Progenitor cell of endocrine pancreas (in vitro differentiated cells): ENCODE measurements around the gene ARHGEF10L. TPM values are rescaled to one million over a fixed set of nuclear protein-coding genes. Genes with fewer than 3 reads are reported as not detected.
"Not testable (repeated sequence)": the region's sequence is repeated elsewhere in the genome, so short reads cannot be mapped to it uniquely, and the experiment has no call there.

Experiments used
- DNase-seq: peaks from one replicate; pipeline ENCODE4 v3.0.0; 2021; ENCODE audit warnings: low spot score; ENCODE audit not compliant: unreplicated experiment
- H3K27ac Mint-ChIP-seq: 2 replicates; pipeline ENCODE4 v1.8.0; 2021; ENCODE audit warnings: mild to moderate bottlenecking, moderate library complexity, mixed read lengths
- H3K27me3 Mint-ChIP-seq: 2 replicates; pipeline ENCODE4 v1.8.0; 2021; ENCODE audit warnings: mixed read lengths
- H3K36me3 Mint-ChIP-seq: 2 replicates; pipeline ENCODE4 v1.8.0; 2022; ENCODE audit warnings: mixed read lengths; ENCODE audit not compliant: insufficient read depth
- H3K4me1 Mint-ChIP-seq: 2 replicates; pipeline ENCODE4 v1.8.0; 2021; ENCODE audit warnings: low read depth, mixed read lengths
- H3K4me3 Mint-ChIP-seq: 2 replicates; pipeline ENCODE4 v1.8.0; 2021; ENCODE audit warnings: low read depth, mild to moderate bottlenecking, moderate library complexity, mixed read lengths
- H3K9me3 Mint-ChIP-seq: 2 replicates; pipeline ENCODE4 v1.8.0; 2021; ENCODE audit warnings: low read depth, mixed read lengths
- CTCF ChIP-seq: fragments of 200-600 bp; sonication (generic); IDR thresholded peaks from one replicate; pipeline ENCODE4 v1.5.0; 2021; ENCODE audit warnings: antibody characterized with exemption, mild to moderate bottlenecking; ENCODE audit not compliant: unreplicated experiment
- long read RNA-seq: library from polyadenylated mRNA; unstranded; transcript quantifications from one replicate; pipeline ENCODE4 v2.0.0, GENCODE V29; 2020
- total RNA-seq: library from RNA; stranded (reverse); gene quantifications from 2 replicates; pipeline ENCODE4 v1.2.1, GENCODE V29; 2021

The ARHGEF10L gene, protein sequence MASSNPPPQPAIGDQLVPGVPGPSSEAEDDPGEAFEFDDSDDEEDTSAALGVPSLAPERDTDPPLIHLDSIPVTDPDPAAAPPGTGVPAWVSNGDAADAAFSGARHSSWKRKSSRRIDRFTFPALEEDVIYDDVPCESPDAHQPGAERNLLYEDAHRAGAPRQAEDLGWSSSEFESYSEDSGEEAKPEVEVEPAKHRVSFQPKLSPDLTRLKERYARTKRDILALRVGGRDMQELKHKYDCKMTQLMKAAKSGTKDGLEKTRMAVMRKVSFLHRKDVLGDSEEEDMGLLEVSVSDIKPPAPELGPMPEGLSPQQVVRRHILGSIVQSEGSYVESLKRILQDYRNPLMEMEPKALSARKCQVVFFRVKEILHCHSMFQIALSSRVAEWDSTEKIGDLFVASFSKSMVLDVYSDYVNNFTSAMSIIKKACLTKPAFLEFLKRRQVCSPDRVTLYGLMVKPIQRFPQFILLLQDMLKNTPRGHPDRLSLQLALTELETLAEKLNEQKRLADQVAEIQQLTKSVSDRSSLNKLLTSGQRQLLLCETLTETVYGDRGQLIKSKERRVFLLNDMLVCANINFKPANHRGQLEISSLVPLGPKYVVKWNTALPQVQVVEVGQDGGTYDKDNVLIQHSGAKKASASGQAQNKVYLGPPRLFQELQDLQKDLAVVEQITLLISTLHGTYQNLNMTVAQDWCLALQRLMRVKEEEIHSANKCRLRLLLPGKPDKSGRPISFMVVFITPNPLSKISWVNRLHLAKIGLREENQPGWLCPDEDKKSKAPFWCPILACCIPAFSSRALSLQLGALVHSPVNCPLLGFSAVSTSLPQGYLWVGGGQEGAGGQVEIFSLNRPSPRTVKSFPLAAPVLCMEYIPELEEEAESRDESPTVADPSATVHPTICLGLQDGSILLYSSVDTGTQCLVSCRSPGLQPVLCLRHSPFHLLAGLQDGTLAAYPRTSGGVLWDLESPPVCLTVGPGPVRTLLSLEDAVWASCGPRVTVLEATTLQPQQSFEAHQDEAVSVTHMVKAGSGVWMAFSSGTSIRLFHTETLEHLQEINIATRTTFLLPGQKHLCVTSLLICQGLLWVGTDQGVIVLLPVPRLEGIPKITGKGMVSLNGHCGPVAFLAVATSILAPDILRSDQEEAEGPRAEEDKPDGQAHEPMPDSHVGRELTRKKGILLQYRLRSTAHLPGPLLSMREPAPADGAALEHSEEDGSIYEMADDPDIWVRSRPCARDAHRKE (N-terminal part only)
- total RNA-seq, result 28.0 and 31.3 TPM in 2 replicates
- long read RNA-seq, partial matches to known transcripts, result 8 of 18 reads
- long read RNA-seq, other reads (novel, unspliced or antisense), result 10 of 18 reads

DNA sequence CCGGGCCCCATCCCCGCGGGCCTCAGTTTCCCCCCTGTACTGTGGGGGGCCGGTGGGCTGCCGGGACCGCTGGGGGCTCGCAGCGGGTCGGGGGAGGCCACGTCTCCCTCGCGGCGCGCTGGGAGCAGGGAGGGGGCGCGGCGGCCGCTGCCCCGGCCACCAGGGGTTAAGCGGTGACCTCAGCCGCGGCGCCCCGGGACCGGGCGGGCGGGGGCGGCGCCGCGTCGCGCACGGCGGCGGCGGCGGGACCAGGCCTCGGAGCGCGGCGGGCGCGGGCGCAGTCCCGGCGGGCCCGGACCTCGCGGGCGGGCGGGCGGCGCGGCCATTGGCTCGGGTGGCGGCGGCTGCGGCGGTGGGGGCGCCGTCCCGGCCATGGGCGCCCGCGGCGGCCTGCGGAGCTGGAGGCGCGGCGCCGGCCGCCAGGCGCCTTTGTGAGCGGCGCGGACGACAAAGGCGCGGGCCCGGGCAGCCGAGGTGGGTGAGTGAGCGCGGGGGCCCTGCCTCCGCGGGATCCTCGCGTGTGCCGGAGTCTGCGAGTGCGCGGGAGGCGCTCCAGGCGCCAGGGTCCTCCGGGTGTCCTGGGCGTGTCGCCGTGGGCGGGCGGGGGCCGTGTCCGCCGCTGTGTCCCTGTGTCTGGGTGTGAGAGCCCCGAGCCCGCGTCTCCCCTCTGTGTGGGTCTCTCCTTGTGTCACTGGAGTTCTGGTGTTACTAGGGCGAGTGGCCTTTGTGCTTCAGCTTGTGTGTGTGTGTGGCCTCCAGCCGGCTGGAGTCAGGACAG lies at the start of gene ARHGEF10L:
Gene ARHGEF10L, plus strand, starts transcription at position 222 of the 778 bp plus-strand sequence. CDS start 40,898 bp downstream, outside the sequence.
- no peak for TF ChIP-seq CTCF
- peak within 1 kb of the TSS; percentile 87 for H3K4me3 Mint-ChIP-seq
- peaks cover 23% of the 10 kb centered on the region for H3K4me1 Mint-ChIP-seq
- peak within 1 kb of the TSS; percentile 98 for H3K27ac Mint-ChIP-seq
- H3K27me3 Mint-ChIP-seq, result peaks cover 50% of the 10 kb centered on the region
- no peaks in the 10 kb centered on the region for H3K9me3 Mint-ChIP-seq
- peak; percentile 31 for DNase-seq
- peaks cover 2% of the 10 kb centered on the region for H3K36me3 Mint-ChIP-seq

DNA sequence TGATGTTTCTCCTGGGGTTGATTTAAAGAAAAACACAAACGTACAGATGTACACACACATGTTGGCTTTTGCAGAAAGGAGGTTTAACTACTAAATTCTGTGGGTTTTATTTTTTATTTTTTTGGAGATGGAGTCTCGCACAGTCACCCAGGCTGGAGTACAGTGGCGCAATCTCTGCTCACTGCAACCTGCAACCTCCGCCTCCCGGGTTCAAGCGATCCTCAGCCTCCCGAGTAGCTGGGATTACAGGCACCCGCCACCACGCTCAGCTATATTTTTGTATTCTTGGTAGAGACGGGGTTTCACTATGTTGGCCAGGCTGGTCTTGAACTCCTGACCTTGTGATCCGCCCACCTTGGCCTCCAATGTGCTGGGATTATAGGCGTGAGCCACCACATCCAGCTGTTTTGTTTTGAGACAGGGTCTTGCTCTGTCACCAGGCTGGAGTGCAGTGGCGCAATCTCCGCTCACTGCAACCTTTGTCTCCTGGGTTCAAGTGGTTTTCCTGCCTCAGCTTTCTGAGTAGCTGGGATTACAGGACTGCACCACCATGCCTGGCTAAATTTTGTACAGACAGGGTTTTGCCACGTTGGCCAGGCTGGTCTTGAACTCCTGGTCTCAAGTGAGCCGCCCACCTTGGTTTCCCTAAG lies 49.6 kb upstream of the ARHGEF10L start:
- H3K36me3 Mint-ChIP-seq, H3K4me1 Mint-ChIP-seq, H3K27ac Mint-ChIP-seq, H3K9me3 Mint-ChIP-seq, DNase-seq, H3K4me3 Mint-ChIP-seq: not testable (repeated sequence)
- peaks cover 11% of the 10 kb centered on the region for H3K27me3 Mint-ChIP-seq

DNA sequence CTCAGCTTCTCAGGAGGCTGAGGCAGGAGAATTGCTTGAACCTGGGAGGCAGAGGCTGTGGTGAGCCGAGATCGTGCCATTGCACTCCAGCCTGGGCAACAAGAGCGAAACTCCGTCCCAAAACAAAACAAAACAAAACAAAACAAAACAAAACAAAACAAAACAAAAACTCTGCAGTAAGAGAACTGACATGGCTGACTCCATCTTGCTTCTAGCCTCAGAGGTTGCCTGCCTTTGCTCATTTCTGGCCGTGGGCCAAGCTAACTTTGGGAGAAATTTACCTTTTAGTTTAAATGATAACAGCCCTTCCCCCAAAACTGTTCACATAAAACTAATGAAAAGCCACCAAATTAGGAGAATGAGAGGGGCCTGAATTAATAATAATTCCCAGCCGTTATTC lies 48.8 kb upstream of the ARHGEF10L start:
- H3K36me3 Mint-ChIP-seq, H3K4me1 Mint-ChIP-seq, H3K27me3 Mint-ChIP-seq, DNase-seq, H3K4me3 Mint-ChIP-seq, H3K9me3 Mint-ChIP-seq, H3K27ac Mint-ChIP-seq: not testable (repeated sequence)

DNA sequence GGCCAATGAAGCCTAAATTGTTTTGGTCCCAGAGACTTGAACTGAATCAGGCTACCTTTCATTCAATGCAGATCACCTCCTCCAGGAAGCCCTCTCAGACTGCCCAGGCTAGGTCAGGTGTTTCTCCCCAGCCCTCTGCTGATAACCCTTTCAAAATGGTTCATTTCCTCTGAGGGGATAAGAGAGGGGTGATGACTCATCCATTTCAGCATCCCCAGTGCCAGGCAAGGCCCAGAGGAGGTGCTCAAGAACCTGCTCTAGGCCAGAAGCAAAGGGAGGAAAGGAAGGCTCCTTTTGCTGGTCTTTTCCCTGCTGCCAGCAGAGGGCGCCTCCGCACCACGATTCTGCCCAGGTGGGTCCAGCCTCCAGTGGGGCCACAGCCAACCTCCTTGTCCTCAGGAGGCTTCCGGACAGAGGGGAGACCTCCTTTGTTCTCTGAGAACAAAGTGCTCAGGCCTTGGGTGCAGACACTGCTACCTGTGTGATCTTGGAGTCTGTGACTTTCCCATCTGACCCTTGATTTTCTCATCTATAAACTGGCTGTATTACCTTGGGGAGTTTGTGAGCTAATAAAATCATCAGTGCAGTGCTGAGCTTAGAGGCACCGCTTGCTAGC lies 45.3 kb upstream of the ARHGEF10L start:
- Mint-ChIP-seq H3K27me3 (no peaks in the 10 kb centered on the region), H3K4me1 (no peaks in the 10 kb centered on the region), H3K27ac (no peak overlapping the region), H3K4me3 (no peak overlapping the region), H3K36me3 (no peaks in the 10 kb centered on the region), H3K9me3 (peaks cover 15% of the 10 kb centered on the region)
- peak; percentile 50 for DNase-seq
- peak; percentile 92 for TF ChIP-seq CTCF

GRCh38 chr1:17496419-17496818 lies 43.1 kb upstream of the ARHGEF10L start:
- Mint-ChIP-seq H3K4me1 (peaks cover 2% of the 10 kb centered on the region), H3K4me3 (no peak overlapping the region), H3K27ac (no peak overlapping the region), H3K36me3 (no peaks in the 10 kb centered on the region), H3K9me3 (peaks cover 15% of the 10 kb centered on the region), H3K27me3 (peaks cover 4% of the 10 kb centered on the region)
- TF ChIP-seq CTCF, result no peak
- DNase-seq, result no peak
